Natural killer cell (primary cell): ENCODE results near the gene CHRD. TPM values are rescaled to one million over a fixed set of nuclear protein-coding genes. Genes with fewer than 3 reads are reported as not detected.
"Not testable (repeated sequence)": the region's sequence is repeated elsewhere in the genome, so short reads cannot be mapped to it uniquely, and the experiment has no call there.

Experiments
- ATAC-seq, 3 donors: fragments of 150-1000 bp in 2 of 3; fragments of 200-7000 bp in 1 of 3; cut with Tn5 transposase; 1 replicate in 1 of 3; 2 replicates in 2 of 3; pipeline ENCODE4 v1.10.0; 2021; ENCODE audit warnings: mild to moderate bottlenecking in 2 of 3, moderate library complexity in 2 of 3
- DNase-seq, 2 donors: peaks; one replicate each; pipeline versions ENCODE4 v3.0.0 to v3.0.0-alpha.2; 2013 to 2021; ENCODE audit warnings: mixed read lengths in 1 of 2
- H3K27ac ChIP-seq: one replicate; pipeline ENCODE4 v1.5.1; 2013; ENCODE audit warnings: mild to moderate bottlenecking, low read length
- H3K27me3 ChIP-seq: one replicate; pipeline ENCODE4 v1.6.1; 2013; ENCODE audit warnings: low read length; ENCODE audit not compliant: control insufficient read depth, insufficient read depth
- H3K36me3 ChIP-seq: one replicate; pipeline ENCODE4 v1.6.1; 2013; ENCODE audit warnings: low read length; ENCODE audit not compliant: control insufficient read depth, insufficient read depth
- H3K4me1 ChIP-seq: one replicate; pipeline ENCODE4 v1.6.1; 2013; ENCODE audit warnings: low read length; ENCODE audit not compliant: control insufficient read depth, insufficient read depth
- H3K4me3 ChIP-seq: one replicate; pipeline ENCODE4 v1.5.1; 2013; ENCODE audit warnings: low read length
- H3K9me3 ChIP-seq: one replicate; pipeline ENCODE4 v1.6.1; 2013; ENCODE audit warnings: low read length; ENCODE audit not compliant: control insufficient read depth, insufficient read depth
- H3K27ac Mint-ChIP-seq, 2 donors: one replicate each; pipeline ENCODE4 v1.8.0; 2022; ENCODE audit warnings: mild to moderate bottlenecking in 2 of 2, mixed read lengths in 2 of 2, moderate library complexity in 1 of 2
- H3K27me3 Mint-ChIP-seq, 2 donors: one replicate each; pipeline ENCODE4 v1.8.0; 2022; ENCODE audit warnings: low read depth in 2 of 2, mixed read lengths in 2 of 2
- H3K36me3 Mint-ChIP-seq: one replicate; pipeline ENCODE4 v1.8.0; 2022; ENCODE audit warnings: mixed read lengths
- H3K4me1 Mint-ChIP-seq, 2 donors: one replicate each; pipeline ENCODE4 v1.8.0; 2022; ENCODE audit warnings: mixed read lengths in 2 of 2
- H3K4me3 Mint-ChIP-seq: one replicate; pipeline ENCODE4 v1.8.0; 2022; ENCODE audit warnings: mild to moderate bottlenecking, moderate library complexity, mixed read lengths
- H3K9me3 Mint-ChIP-seq, 2 donors: one replicate each; pipeline ENCODE4 v1.8.0; 2022; ENCODE audit warnings: mixed read lengths in 2 of 2
- CTCF ChIP-seq: fragments of 200-600 bp; IDR thresholded peaks from one replicate; pipeline ENCODE4 v1.8.0; 2022; ENCODE audit warnings: antibody characterized with exemption
- WGBS: methylation state at CpG from one replicate; pipeline ENCODE4 v1.1.7; 2013; ENCODE audit warnings: missing lambda C conversion rate; ENCODE audit not compliant: insufficient coverage; 5-methylcytosine and 5-hydroxymethylcytosine counted together
- intact Hi-C: fragments of 100-400 bp; cut with micrococcal nuclease; formaldehyde crosslinking; loops from one replicate; pipeline ENCODE4 v1.14.2; 2022
- total RNA-seq, 4 donors: library from RNA; stranded (reverse); fragments of 120-200 nt in 1 of 4; gene quantifications; one replicate each; pipeline versions ENCODE4 v1.2.3 to v1.2.4, GENCODE V29; 2013 to 2022

The CHRD gene
- total RNA-seq, 3 donors from 2014 or later (not counting 1 experiment from before 2014, with no cell fraction given) = 0.78 TPM; not detected in 2

DNA sequence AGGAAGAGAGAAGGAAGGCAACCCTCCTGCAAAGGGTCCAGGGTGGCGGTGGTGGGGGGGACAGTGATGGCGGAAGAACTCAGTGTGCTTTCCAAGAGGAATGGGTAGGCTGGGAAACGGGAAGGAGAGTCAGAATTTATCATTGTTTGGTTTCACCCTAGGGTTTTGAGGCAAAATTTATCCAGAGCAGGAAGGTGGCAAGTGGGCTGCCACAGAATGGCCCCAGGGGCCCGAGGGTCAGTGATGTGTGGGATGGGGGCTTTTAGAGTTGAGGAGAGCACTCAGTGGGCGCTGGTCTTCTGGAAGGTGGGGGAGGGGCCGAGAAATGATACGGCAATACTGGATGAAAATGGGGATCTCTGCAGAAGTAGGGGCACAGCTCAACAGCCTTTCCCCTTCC is 41.9 kb upstream of the CHRD start:
- Histone ChIP-seq H3K36me3 (peaks cover 23% of the 10 kb centered on the region), H3K4me1 (peaks cover 23% of the 10 kb centered on the region), H3K27ac (no peak overlapping the region), H3K4me3 (no peak overlapping the region), H3K27me3 (no peaks in the 10 kb centered on the region), H3K9me3 (no peaks in the 10 kb centered on the region)
- intact Hi-C loops = no loop called here
- no peaks in the 10 kb centered on the region for H3K9me3 Mint-ChIP-seq
- no peak for ATAC-seq
- no peak for TF ChIP-seq CTCF
- DNase-seq = no peak
- no peaks in the 10 kb centered on the region for H3K36me3 Mint-ChIP-seq
- peaks cover 17 to 45% of the 10 kb centered on the region in 2 donors for H3K4me1 Mint-ChIP-seq
- H3K27me3 Mint-ChIP-seq = peaks cover 0 to 7% of the 10 kb centered on the region in 2 donors
- peak overlapping the region; percentile 7 for H3K4me3 Mint-ChIP-seq
- 82% methylated on average over 7 of the region's 7 CpGs for WGBS
- peak overlapping the region in 1 of 2 donors; percentile 80 for H3K27ac Mint-ChIP-seq

DNA sequence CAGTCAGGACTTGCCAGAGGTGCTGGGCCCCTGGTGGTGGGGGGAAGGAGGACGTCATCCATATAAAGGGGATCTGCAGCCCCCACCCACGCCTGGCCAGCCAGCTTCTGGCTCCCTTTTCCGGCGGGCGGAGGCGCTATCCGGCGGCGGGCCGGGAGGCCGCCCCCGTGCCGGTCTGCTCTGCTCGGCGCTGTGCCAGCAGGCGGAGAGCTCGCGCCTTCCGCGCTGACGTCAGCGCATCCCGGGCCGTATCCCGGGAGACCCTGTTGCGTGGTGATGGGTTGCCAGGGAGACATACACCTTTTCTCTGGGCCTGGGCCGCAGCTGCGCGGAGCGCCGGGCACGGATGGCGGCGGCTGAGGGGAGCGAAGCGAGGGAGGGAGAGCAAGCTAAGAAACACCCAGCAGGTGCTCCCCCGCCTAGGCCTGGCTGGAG is 41.3 kb upstream of the CHRD start:
- intact Hi-C loops = no loop called here
- Histone ChIP-seq H3K4me1 (peaks cover 23% of the 10 kb centered on the region), H3K36me3 (peaks cover 18% of the 10 kb centered on the region), H3K4me3 (no peak overlapping the region), H3K27me3 (no peaks in the 10 kb centered on the region), H3K9me3 (no peaks in the 10 kb centered on the region), H3K27ac (no peak overlapping the region)
- Mint-ChIP-seq H3K4me1 (peaks cover 17 to 45% of the 10 kb centered on the region in 2 donors), H3K27ac (no peak overlapping the region), H3K36me3 (no peaks in the 10 kb centered on the region), H3K9me3 (no peaks in the 10 kb centered on the region), H3K27me3 (peaks cover 0 to 7% of the 10 kb centered on the region in 2 donors), H3K4me3 (no peak overlapping the region)
- ATAC-seq (no peak), DNase-seq (peak in 1 of 2 donors; percentile 54)
- 64% methylated on average over 37 of the region's 37 CpGs for WGBS
- TF ChIP-seq CTCF = no peak

- peaks cover 0 to 7% of the 10 kb centered on the region in 2 donors for H3K27me3 Mint-ChIP-seq
- peaks cover 17 to 41% of the 10 kb centered on the region in 2 donors for H3K4me1 Mint-ChIP-seq
- Histone ChIP-seq H3K27me3 (no peaks in the 10 kb centered on the region), H3K4me3 (no peak overlapping the region), H3K36me3 (peaks cover 18% of the 10 kb centered on the region), H3K4me1 (peaks cover 23% of the 10 kb centered on the region), H3K27ac (no peak overlapping the region), H3K9me3 (no peaks in the 10 kb centered on the region)
- no peaks in the 10 kb centered on the region for H3K36me3 Mint-ChIP-seq
- 91% methylated on average over 8 of the region's 8 CpGs for WGBS
- intact Hi-C loops = no loop called here
- no peak overlapping the region for H3K27ac Mint-ChIP-seq
- H3K4me3 Mint-ChIP-seq = no peak overlapping the region
- ATAC-seq (no peak), DNase-seq (no peak)
- no peak for TF ChIP-seq CTCF
- H3K9me3 Mint-ChIP-seq = no peaks in the 10 kb centered on the region
Observed at GRCh38 chr3:184339001-184339400, 40.9 kb upstream of the CHRD start.

DNA sequence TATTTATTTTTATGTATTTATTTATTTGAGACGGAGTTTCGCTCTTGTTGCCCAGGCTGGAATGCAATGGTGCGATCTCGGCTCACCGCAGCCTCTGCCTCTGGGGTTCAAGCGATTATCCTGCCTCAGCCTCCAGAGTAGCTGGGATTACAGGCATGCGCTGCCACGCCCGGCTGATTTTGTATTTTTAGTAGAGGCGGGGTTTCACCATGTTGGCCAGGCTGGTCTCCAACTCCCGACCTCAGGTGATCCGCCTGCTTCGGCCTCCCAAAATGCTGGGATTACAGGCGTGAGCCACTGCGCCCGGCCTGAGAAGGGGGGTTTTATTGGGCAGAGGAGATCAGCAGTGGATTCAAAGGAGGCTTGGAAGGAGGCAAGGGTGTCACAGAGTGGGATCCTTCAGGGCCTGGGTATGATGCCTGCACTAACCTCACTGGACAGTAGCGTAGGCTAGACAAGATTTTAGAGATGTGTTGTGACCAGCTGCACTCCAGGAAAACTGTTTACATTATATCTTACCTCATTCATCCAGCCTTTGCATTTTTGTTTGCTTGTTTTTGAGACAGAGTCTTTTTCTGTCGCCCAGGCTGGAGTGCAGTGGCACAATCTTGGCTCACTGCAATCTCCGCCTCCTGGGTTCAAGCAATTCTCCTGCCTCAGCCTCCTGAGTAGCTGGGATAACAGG is 40.3 kb upstream of the CHRD start:
- H3K36me3 Mint-ChIP-seq, H3K27ac ChIP-seq, H3K27me3 ChIP-seq, H3K4me3 ChIP-seq, H3K4me3 Mint-ChIP-seq, intact Hi-C loops, ATAC-seq, DNase-seq, H3K27me3 Mint-ChIP-seq, H3K9me3 ChIP-seq, H3K27ac Mint-ChIP-seq, H3K9me3 Mint-ChIP-seq: not testable (repeated sequence)
- Histone ChIP-seq H3K4me1 (peaks cover 23% of the 10 kb centered on the region), H3K36me3 (peaks cover 12% of the 10 kb centered on the region)
- peaks cover 17 to 36% of the 10 kb centered on the region in 2 donors for H3K4me1 Mint-ChIP-seq
- 97% methylated on average over 19 of the region's 19 CpGs for WGBS
